GM19324 (cell line): Measurements from ENCODE around the gene ADIRF.

Source experiments
- ATAC-seq: cut with Tn5 transposase; IDR thresholded peaks from one replicate; pipeline ENCODE4 v1.9.1; 2021; ENCODE audit warnings: mild to moderate bottlenecking, moderate library complexity; ENCODE audit not compliant: unreplicated experiment, low FRiP score

ADIRF gene

DNA sequence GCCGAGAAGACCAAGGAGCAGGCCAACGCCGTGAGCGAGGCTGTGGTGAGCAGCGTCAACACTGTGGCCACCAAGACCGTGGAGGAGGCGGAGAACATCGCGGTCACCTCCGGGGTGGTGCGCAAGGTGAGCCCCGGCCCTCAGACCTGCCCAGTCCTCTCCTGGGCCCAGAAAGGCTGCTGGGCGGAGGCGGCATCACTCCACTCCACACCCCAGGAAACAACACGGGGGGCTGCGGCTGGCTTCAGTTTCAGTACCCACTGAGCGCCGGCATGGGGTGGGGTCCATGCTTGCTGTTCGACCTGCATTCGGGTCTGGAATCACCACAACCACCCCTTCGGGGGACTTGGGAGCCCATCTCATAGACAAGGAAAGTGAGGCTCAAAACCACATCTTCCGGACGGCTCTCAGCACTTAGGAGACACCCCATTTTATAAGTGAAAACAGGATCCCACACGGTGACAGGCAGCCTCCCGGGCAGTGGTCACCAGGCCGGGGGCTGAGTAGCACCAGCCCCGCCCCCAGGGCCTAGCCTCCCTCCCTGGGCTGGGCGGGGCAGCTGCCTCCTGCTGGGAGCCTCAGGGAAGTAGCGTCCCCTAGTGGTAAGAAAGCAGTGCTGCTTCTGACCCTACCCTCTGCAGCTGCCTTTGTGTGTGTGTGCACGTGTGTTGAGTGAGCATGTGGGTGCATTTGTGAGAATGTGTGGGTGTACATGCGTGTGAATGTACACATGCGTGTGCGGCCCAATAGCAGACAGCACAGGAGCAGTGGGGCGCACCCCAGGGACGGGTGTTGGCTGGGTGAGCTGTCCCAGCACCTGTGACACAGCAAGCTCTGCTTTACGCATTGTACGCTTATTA, 8.0 kb upstream of the ADIRF start:
- peak; percentile 36 for ATAC-seq

DNA sequence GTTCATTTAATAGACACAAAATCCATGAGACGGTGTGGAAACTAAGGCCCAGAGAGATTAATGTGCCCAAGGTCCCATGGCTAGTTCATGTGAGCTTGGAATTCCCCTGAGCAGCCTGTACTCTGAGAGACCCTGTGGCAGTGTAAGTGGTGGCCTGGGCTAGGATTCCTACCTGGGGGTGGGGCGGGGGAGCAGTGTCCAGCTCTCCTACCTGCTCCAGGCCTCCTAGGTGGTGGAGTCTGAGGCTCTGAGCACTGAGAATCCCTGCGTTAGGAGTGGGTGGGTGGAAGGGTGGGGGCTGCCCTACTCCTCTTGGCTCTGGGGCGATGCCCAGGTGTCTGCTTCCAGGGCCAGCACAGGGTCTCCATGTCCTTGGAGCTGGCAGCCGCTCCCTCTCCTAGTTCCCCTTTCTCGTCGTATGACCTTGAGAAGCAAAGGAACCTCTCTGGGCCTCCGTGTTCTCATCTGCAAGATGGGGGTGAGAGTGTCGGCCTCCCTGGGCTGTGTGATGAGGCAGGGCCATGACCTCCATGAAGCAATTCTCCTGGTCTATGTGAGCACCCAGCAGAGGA, 7.3 kb upstream of the ADIRF start:
- no peak for ATAC-seq

DNA sequence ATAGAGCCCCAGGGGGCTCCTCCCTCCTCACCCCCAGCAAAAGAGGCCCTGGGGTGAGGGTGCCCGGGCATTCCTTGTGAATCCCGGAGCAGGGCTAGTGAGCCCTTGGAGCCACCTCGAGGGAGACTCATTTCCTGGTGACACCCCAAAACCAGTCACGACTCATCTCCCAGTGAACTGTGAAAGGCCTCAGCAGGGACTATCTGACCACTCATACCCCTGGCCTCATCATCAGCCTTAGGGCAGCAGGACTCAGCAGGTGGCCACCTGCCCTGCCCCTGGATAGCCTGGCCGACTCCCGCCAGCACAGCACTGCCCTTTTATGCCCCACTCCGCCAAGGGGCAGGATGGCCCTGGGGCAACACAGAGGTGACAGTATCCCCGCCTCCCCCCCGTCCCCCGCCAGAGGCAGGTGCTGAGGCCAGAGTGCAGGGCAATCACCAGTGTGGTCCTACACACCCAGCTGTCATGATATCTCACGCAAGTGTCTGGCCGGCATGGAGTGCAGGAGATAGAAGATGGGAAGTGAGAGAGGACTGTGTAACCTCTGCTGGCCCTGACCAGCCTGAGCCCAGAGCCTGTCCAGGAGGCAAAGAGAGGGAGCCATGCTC, 6.7 kb upstream of the ADIRF start:
- no peak for ATAC-seq

DNA sequence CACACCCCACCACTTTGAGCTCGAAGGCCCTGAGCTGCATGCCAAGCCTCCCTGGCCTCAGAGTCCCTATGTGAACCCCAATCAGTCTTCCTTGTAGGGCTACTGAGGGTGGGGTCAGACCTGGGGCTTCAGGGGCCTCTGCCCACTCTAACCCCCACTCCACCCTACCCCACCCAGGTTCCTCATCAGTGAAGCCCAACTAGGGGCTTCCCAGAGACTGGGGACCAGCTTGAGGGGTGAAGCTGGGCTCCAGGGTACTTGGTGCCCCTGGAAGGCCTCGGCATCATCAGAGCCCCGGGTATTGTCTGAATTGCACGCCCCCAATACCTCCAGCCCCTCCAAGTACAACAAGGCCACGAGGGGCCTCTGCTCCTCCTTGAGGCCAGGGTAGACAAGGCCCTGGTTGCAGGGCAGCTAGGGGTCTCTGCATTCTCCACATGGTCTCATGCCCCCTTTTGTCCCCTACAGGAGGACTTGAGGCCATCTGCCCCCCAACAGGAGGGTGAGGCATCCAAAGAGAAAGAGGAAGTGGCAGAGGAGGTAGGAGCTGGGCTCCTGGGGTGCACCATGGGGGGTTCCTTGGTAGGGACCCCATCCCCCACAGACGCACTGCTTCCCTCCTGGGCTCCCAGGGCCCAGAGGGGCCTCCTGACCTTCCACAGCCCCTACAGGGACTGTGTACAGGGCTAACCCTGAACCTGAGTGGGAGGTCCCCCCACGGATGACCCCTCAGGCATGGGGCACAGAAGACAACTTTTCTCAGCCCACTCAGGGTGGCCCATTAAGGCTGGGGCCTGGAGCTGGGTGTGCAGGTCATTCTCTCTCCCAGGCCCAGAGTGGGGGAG, 5.9 kb upstream of the ADIRF start:
- ATAC-seq = no peak

DNA sequence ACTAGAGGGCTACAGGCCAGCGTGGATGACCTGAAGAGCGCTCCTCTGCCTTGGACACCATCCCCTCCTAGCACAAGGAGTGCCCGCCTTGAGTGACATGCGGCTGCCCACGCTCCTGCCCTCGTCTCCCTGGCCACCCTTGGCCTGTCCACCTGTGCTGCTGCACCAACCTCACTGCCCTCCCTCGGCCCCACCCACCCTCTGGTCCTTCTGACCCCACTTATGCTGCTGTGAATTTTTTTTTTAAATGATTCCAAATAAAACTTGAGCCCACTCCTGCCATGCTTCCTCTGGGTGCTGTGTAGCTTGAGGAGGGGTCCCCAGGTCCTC, 5.3 kb upstream of the ADIRF start:
- no peak for ATAC-seq

DNA sequence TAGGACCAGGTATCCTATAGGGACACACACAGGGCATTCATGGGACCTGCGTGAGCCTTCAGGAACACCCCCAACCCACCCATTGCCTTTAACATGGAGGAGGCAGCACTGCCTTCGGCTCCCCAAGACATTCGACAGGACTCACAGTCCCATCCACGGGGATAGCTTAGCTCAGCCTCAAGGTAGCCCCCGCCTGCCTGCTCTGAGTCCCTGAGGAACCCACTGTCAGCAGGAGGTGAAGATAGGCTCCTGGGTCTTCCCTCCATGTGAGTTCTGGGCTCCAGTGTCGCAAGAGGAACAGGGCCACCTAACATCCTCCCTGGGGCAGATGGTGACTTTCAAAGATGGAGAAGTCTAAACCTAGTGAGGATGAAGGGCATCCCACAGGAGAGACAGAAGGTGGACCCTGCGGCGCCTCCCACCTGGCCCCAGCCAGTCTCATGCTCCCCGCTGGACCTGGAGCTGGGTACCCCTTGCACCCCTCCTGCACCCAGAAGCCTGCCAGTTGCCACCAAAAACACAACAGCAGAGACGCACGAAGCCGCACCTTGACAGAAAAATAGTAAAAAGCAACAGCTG, 4.9 kb upstream of the ADIRF start:
- ATAC-seq = no peak

DNA sequence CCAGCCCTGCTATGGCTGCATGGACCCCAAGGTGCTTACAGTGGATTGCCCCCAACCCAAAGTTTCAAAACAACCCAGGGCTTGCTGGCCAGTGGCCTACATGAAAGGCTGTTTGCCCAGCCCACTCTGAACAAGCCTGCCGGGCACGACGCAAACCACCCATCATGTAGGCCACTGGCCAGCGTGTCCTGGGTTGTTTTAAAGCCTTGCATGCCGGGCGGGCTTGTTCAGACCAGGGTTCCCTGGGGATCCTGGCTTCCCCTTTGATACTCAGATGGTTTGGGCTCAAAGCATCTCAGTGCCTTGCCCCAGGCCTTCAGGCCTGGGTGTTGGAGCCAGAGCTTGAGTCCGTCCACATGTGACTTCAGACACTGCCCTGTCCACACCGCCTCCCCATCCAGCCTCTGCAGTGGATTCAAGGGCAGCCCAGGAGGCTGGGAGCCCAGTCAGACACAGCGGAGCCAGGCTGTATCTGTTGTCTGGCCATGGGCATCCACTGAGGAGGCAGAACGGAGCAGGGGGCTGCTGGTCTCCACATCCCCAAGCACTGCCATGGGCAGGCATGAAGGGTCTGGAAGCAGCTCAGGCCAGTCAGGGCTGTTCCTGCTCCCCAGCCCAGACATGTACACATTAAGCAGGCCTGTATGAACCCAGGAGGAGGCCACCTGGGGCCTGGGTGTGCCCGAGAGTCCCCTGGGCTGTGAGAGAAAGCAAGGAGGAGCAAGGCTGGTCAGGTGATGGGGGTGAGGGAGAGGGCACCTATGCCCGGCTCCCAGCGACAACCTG, 4.0 kb upstream of the ADIRF start:
- ATAC-seq = no peak

DNA sequence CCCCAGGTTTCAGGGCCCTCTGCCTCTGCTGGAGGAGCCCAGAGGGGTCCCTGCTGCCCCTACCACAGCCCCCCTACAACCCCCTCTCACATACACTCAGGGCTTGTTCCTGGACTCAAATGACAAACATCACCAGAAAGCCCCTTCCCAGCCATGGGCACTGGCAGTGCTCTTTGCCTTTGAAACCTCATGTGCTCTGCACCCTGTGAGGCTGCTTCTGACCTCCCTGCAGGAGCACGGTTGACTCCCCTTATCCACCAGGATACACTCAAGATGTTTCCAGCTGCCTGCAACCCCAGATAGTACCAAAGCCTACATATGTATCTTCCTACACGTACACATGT, 3.5 kb upstream of the ADIRF start:
- ATAC-seq = no peak

DNA sequence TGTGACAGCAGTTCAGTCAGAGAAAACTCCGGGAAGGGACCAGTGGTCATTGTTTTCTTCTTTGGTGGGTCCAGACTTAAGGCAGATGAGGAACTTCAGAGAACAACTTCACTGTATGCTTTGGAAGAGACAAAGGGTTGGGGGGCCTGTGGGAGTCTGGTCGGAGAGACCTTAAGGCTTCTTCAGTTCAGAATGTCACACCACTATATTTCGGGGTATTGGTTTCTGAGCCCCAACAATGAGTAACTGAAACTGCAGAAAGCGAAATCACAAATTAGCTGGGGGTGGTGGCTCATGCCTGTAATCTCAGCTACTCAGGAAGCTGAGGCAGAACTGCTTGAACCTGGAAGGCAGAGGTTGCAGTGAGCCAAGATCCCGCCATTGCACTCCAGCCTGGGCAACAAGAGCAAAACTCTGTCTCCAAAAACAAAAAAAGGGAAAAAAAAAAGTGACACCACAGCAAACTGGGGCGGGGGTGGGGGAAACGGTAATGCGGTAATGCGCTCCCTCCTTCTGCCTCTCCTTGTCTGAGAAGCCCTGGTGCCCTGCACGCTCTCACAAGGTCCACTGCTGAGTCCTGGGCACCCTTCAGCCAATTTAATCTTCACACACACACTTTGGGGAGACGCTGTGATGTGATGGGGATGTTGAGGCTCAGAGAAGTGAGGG, 2.2 kb upstream of the ADIRF start:
- ATAC-seq = peak; percentile 39

DNA sequence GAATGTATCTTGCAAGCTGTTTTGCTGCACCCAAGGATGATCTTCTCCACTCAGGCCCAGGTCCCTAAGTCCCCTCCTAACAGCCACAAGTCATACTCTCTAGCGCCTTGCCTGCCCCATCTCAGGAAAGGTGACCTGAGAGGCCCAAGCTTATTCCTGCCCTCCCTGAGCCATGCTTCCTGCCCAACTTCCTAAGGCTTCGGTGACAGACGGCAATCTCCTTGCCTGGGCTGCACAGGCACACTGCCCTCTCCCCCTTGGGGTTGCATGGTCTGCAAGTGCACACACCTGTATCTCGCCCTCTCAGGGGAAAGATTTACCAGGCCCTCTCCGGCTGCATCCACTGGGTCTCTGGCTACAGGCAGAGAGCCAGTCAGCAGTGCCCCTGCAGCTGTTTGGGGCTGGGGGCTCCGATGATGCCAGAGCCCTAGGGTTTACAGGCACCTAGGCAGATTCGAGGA, 771 bp upstream of the ADIRF start:
- no peak for ATAC-seq

DNA sequence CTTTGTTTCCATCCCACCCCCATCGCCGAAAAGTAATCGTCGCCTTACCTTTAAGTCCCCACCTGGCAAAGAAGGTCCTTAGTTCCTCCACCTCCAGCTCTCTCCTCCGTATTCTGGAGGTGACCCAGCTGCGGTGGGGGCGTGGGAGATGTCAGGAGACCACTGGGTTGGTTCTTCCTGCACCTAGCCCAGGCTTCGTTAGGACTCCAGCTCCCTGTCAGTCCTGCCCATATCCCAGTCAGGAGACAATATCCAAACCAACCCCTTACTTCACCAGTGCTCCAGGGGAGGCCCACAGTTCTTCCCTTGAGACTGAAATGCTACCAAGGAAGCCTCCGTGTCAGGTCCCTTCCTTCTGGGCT, 693 bp downstream of the ADIRF start:
- ATAC-seq = no peak

DNA sequence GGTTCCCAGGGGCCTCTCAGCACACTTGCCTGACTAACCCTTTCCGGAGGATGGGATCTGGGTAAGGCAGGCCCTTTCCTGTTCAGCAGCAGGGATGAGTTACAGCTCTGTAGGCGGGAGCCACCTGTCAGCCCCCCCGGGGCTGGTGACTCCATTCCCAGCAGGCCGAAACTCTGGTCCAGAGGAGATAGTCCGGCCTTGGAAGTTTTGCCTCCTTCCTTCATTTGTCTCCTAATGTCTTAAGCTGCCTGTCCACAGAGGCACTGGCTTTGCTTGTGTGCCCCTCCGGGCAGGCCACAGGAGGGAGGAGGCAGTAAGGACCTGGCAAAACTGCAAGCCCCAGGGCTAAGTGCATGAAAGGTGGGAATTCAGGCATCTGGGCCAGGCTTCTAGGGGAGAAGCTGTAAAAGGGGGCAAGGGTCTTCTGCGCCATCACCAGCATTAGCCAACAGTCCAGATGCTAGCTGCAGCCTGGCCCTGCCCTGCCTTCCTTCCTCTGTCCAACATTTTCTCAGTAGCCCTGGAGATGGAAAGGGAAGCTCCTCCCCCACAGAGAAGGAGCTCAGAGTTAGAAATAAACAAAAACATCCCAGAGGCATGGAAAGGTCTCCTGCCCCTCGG, 1.2 kb downstream of the ADIRF start:
- no peak for ATAC-seq

DNA sequence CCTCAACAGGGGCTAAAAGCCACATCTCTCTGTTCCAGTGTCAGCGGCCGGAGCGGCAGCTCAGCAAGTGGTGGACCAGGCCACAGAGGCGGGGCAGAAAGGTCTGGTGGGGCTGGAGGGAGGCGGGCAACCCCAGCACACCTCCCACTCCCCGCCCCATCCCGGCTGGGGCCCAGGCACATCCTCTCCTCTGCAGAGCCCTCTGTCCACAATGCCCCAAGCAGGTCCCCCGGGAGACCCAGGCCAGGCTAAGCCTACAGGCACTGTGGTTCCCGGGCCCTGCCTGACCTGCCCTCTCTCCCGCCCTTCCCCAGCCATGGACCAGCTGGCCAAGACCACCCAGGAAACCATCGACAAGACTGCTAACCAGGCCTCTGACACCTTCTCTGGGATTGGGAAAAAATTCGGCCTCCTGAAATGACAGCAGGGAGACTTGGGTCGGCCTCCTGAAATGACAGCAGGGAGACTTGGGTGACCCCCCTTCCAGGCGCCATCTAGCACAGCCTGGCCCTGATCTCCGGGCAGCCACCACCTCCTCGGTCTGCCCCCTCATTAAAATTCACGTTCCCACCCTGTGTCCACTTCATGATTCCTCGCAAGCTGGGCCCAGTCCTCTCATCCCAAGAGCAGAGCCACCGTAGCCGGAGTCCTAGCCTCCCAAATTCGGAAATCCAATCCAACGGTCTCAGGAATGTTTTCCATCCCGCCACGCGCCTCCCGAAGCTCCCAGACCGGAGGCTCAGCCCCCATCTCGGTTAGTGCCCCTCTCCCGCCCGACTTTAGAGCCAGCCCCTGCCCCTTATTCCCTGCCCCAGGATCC, 2.1 kb downstream of the ADIRF start:
- ATAC-seq = no peak

DNA sequence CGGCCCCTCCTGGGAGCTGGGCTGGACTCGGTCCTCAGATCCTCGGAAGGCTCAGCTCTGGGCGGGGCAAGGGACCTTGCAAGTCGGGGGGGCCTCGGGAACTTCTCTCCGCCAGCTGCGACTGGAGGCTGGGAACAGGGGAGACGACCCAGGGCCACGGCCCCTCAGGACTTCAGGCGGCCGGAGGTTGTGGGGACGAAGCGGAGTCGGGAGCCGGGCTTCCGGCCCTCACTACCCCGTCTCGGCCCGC, 2.6 kb downstream of the ADIRF start:
- ATAC-seq = no peak

DNA sequence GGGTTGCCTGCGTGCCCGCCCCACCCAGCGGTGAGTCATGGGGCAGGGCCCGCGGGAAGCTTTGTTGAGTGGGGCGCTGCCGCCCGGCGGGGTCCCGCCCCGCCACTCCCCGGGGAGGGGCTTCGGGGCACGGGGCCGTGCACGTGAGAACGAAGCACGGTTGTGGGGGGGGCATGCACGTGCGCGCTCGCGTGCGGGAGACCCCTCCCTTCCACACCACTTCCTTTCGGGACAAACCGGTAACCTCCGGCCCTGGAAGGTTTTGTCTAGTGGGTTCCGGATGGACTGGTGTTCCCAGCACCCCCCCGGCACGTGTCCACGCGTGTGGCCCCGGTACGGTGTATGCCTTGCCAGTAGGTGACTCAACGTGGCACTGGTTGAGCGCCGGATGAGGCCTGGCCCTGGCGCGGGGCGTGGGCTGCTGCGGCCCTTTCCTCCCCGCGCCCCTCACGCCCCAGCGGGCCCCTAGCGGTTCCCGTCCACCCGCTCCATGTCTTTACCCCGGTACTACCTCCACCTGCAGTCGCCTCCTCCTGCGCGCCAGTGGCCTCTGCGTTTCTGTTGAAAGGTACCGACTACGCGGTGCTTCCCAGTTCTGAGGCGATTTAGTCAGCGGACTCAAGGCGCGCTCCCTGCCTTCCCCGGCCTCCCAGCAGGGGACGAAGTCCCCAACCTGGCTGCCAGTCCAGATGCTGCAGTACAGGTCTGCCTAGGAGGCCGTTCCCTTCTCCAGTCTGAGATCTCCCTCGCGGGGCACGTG, 3.1 kb downstream of the ADIRF start:
- peak; percentile 91 for ATAC-seq

DNA sequence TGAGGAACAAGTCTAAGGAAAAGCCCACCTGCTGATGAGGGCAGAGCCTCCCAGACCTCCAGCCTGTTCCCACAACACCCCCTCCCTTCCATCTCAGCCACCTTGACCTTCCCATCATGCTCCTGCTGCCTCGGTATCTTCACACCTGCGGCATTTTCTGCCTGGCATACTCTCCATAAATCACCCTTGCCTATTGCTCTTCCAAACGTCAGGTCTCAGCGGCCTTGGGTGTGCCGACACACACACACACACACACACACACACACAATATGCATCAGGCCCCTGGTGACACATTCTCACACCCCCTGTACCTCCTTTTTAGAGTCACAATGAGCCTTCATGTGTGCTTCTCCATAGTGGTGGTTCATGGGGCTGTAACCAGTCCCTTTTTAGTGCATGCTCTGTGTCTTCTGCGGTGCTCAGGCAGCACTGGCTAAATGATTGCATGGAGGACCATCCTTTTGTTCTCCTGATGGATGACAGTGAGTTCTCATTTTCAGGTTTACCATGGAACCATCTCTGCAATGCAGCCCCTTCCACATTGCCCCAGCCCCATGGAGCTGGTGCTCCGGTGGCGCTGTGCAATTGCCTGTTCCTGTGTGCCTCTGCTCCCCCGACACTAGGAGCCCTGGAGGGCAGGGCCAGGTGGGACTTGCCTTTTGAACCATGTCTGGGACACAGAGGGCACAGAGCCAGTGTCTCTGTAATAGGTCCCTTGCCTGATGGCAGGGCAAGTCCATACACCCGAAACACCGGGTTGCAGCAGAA, 4.5 kb downstream of the ADIRF start:
- ATAC-seq = no peak

DNA sequence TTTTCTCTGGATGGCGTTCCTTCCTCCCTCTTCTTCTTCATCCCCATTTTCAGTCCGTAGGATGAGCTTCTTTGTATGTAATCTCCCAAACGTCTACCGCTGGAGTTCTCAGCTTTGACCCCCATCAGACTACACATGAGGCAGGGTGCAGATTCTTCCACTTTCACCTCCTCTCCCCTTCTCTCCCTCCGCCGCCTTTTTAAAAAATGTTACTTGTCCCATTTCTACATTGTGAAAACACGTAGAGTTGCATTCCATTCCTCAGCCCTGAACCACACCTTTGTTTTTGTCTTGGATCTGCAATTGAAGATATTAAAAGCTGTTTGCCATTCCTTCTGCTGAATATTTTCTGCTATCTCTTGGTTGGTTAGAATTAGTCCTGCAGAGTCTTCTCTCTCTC, 6.2 kb downstream of the ADIRF start:
- ATAC-seq = no peak
